Liver (tissue), 9 donors: ENCODE data around the gene CIZ1. TPM values are rescaled to one million over a fixed set of nuclear protein-coding genes. Genes with fewer than 3 reads are reported as not detected.
"Not testable (repeated sequence)": the region's sequence is repeated elsewhere in the genome, so short reads cannot be mapped to it uniquely, and the experiment has no call there.

Source experiments
- DNase-seq: peaks from one replicate; pipeline ENCODE4 v3.0.0-alpha.2; 2017; ENCODE audit warnings: low spot score
- H3K27ac ChIP-seq, 2 donors: one replicate each; pipeline ENCODE4 v1.7.0; 2013; ENCODE audit warnings: inconsistent platforms in 2 of 2, low read length in 2 of 2, control low read depth in 1 of 2, low read depth in 1 of 2, mild to moderate bottlenecking in 1 of 2
- H3K27me3 ChIP-seq, 4 donors: one replicate each; pipeline versions ENCODE4 v1.6.1 to v1.7.0; 2013; ENCODE audit warnings: low read length in 3 of 4, inconsistent platforms in 1 of 4, mild to moderate bottlenecking in 1 of 4, moderate library complexity in 1 of 4; ENCODE audit not compliant: control insufficient read depth in 4 of 4, insufficient read depth in 4 of 4
- H3K36me3 ChIP-seq, 4 donors: one replicate each; pipeline versions ENCODE4 v1.6.1 to v1.7.0; 2013; ENCODE audit warnings: low read length in 3 of 4, mild to moderate bottlenecking in 3 of 4, low read depth in 1 of 4, moderate library complexity in 1 of 4; ENCODE audit not compliant: control insufficient read depth in 4 of 4, insufficient read depth in 3 of 4
- H3K4me1 ChIP-seq, 4 donors: one replicate each; pipeline versions ENCODE4 v1.6.1 to v1.7.0; 2013; ENCODE audit warnings: low read length in 3 of 4, mild to moderate bottlenecking in 3 of 4, moderate library complexity in 1 of 4; ENCODE audit not compliant: control insufficient read depth in 4 of 4, insufficient read depth in 4 of 4
- H3K4me3 ChIP-seq, 3 donors: one replicate each; pipeline versions ENCODE4 v1.6.1 to v1.7.0; 2013; ENCODE audit warnings: low read length in 3 of 3, control low read depth in 1 of 3, low read depth in 1 of 3, mild to moderate bottlenecking in 1 of 3
- H3K9ac ChIP-seq, 2 donors: one replicate each; pipeline ENCODE4 v1.7.0; 2013; ENCODE audit warnings: low read length in 2 of 2, mild to moderate bottlenecking in 2 of 2, moderate library complexity in 2 of 2, control low read depth in 1 of 2, low read depth in 1 of 2
- H3K9me3 ChIP-seq, 4 donors: one replicate each; pipeline versions ENCODE4 v1.6.1 to v1.7.0; 2013; ENCODE audit warnings: low read length in 3 of 4; ENCODE audit not compliant: control insufficient read depth in 4 of 4
- ATF3 ChIP-seq: IDR thresholded peaks from 2 replicates; pipeline ENCODE4 v1.6.1; 2016; ENCODE audit warnings: antibody characterized with exemption
- CTCF ChIP-seq: fragments of 150-350 bp; IDR thresholded peaks from 2 replicates; pipeline ENCODE4 v1.5.1; 2017; ENCODE audit warnings: improper control_type of control experiment, low read depth, low read length; ENCODE audit not compliant: missing input control
- FOXA1 ChIP-seq: IDR thresholded peaks from 2 replicates; pipeline ENCODE4 v1.6.1; 2016; ENCODE audit warnings: antibody characterized with exemption
- FOXA2 ChIP-seq: IDR thresholded peaks from 2 replicates; pipeline ENCODE4 v1.6.1; 2016; ENCODE audit warnings: antibody characterized with exemption
- GABPA ChIP-seq, 2 donors: IDR thresholded peaks in 1 of 2; conservative IDR thresholded peaks in 1 of 2; 2 replicates each; pipeline ENCODE4 v1.6.1; 2016; ENCODE audit warnings: antibody characterized with exemption in 2 of 2, mild to moderate bottlenecking in 1 of 2, moderate library complexity in 1 of 2
- HNF4A ChIP-seq, 2 donors: conservative IDR thresholded peaks; 2 replicates each; pipeline ENCODE4 v1.6.1; 2016; ENCODE audit warnings: antibody characterized with exemption in 2 of 2, mild to moderate bottlenecking in 2 of 2
- HNF4G ChIP-seq: IDR thresholded peaks from 2 replicates; pipeline ENCODE4 v1.6.1; 2016; ENCODE audit warnings: antibody characterized with exemption
- MAX ChIP-seq: IDR thresholded peaks from 2 replicates; pipeline ENCODE4 v1.6.1; 2016; ENCODE audit warnings: antibody characterized with exemption
- RAD21 ChIP-seq, 2 donors: IDR thresholded peaks; 2 replicates each; pipeline ENCODE4 v1.6.1; 2016; ENCODE audit warnings: antibody characterized with exemption in 2 of 2, mild to moderate bottlenecking in 2 of 2
- REST ChIP-seq: IDR thresholded peaks from 2 replicates; pipeline ENCODE4 v1.6.1; 2016; ENCODE audit warnings: antibody characterized with exemption, mild to moderate bottlenecking
- SP1 ChIP-seq: IDR thresholded peaks from 2 replicates; pipeline ENCODE4 v1.6.1; 2018; ENCODE audit warnings: antibody characterized with exemption, mild to moderate bottlenecking
- TAF1 ChIP-seq: conservative IDR thresholded peaks from 2 replicates; pipeline ENCODE4 v1.6.1; 2016; ENCODE audit warnings: antibody characterized with exemption, mild to moderate bottlenecking
- YY1 ChIP-seq: IDR thresholded peaks from 2 replicates; pipeline ENCODE4 v1.6.1; 2016; ENCODE audit warnings: antibody characterized with exemption, mild to moderate bottlenecking
- WGBS: extraction: QIAGEN DNeasy Blood & Tissue Kit; methylation state at CpG from one replicate; pipeline ENCODE4 v1.1.7; 2013; 5-methylcytosine and 5-hydroxymethylcytosine counted together
- polyA plus RNA-seq, 2 donors: library from polyadenylated mRNA; stranded (reverse) in 1 of 2; unstranded in 1 of 2; fragments of 200-250 nt in 1 of 2; fragments of >200 nt in 1 of 2; fragmentation: Nextera tagmentation in 1 of 2; extraction: Ambion mirVana in 1 of 2; gene quantifications; one replicate each; pipeline versions ENCODE4 v1.2.1 to v1.2.3, GENCODE V29; 2013 to 2015
- total RNA-seq, 2 donors: library from RNA; depleted of rRNA; stranded (reverse); fragments of >200 nt; gene quantifications; one replicate each; pipeline ENCODE4 v1.2.3, GENCODE V29; 2014
- donor health status: healthy.
- donor health status: healthy.
- donor health status: healthy.
- donor health status: healthy.
- donor health status: healthy.

CIZ1 gene
- total and polyA plus RNA-seq, 4 donors: 12.5 to 15.5 (median 13.7) TPM

GRCh38 chr9:128230897-128231296, 39.5 kb upstream of the CIZ1 start:
- H3K9ac ChIP-seq, H3K36me3 ChIP-seq, H3K27ac ChIP-seq, H3K27me3 ChIP-seq, H3K4me3 ChIP-seq, H3K4me1 ChIP-seq, H3K9me3 ChIP-seq, DNase-seq: not testable (repeated sequence)
- 84% methylated on average over 7 of the region's 7 CpGs for WGBS

GRCh38 chr9:128226412-128226801, 35.0 kb upstream of the CIZ1 start:
- H3K27ac ChIP-seq: no peak overlapping the region
- H3K36me3 ChIP-seq: peaks cover 0 to 3% (median 0%) of the 10 kb centered on the region in 4 donors
- H3K27me3 ChIP-seq: no peaks in the 10 kb centered on the region
- H3K4me3 ChIP-seq: no peak overlapping the region
- no peaks in the 10 kb centered on the region for H3K4me1 ChIP-seq
- TF ChIP-seq HNF4G (no peak), MAX (no peak), GABPA (IDR thresholded peaks at IDR 0.05 in 1 of 2, conservative IDR thresholded peaks at IDR 0.05 in 1 of 2) (no peak), CTCF (no peak), HNF4A (conservative IDR thresholded peaks at IDR 0.05) (no peak), RAD21 (IDR thresholded peaks at IDR 0.05) (no peak), YY1 (no peak), FOXA1 (no peak), ATF3 (no peak), FOXA2 (no peak), TAF1 (no peak), SP1 (no peak), REST (no peak)
- H3K9me3 ChIP-seq: no peaks in the 10 kb centered on the region
- H3K9ac ChIP-seq: no peak overlapping the region
- no peak for DNase-seq
- WGBS: 87% methylated on average over 5 of the region's 5 CpGs
